NCI-H2227 (cell line): Measurements from ENCODE around the gene NEU4.
"Not testable (repeated sequence)": the region's sequence is repeated elsewhere in the genome, so short reads cannot be mapped to it uniquely, and the experiment has no call there.

Source experiments
- DNase-seq: peaks from one replicate; lab custom pipeline; 2025; ENCODE audit not compliant: unreplicated experiment; lab: John Stamatoyannopoulos, UW

NEU4 gene

DNA sequence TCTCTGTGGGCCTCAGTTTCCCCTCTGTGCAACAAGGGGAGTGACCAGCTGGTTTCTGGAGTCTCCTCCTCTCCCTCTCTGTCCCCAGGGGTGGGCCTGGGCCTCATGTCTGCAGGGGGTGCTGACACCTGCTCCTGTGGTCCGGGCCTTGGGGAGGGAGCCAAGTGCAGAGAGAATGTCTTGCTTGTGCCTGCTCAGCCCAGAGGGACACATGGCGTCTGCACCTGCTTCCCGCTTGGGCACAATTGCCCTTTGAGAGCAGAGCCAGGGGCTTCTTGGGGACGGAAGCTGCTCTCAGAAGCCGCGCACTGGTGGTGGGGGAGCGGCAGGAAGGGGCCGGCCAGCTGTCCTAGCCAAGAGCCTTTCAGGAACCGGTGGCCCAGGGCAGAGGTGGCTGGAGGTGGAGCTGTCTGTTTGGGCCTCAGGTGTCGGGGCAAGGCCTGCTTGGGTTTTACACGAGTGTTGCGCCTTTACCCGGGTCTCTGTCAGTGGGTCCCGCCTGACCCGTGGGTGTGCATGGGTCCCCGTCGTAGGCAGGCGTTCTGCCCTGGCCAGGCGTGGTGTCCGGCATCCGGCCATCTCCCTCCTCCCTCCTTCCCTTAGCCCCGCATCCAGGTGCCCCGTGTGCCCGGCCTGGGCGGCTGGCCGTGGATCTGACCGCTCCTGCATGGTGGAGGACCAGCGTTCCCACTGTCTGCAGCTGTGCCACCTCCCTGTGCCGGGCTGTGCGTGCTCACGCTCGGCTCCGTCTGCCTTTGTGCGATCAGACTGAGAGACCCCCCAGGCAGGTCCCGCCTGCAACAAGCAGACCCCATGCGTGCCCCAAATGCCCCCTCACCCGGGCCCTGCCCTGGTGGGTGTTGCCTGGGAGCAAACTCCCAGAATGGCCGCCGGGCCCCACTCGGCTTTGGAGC is 4.0 kb downstream of the NEU4 start:
- no peak for DNase-seq

DNA sequence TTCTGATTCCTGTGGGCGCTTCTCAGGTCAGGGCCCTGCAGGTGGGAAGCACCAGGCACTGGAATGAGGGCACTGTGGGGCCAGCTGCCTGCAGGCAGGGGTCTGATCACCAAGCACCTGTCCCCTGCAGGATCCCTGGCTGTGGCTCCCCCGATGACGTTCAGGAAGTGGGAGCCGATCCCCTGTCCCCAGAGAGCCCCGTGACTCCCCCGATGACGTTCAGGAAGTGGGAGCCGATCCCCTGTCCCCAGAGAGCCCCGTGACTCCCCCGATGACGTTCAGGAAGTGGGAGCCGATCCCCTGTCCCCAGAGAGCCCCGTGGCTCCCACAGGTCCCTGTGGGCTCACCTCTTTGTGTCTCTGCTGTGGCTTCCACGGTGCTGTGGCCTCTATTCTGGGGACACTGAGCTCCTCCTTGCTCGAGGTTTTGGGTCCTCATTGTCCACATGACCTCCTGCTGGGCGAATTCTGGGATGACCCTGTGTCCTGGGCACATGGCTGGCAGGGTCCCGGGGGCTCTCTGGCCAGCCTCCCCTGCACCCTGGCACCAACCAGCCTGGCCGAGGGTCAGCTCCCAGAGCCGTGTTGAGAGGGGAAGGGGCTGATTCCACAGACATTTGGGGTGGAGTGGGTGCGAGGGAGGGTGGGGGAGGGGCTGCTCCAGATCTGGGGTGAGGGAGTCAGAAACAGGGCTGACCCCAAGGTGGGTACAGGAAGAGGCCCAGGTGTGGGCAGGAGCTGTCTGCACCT is 4.8 kb downstream of the NEU4 start:
- no peak for DNase-seq

DNA sequence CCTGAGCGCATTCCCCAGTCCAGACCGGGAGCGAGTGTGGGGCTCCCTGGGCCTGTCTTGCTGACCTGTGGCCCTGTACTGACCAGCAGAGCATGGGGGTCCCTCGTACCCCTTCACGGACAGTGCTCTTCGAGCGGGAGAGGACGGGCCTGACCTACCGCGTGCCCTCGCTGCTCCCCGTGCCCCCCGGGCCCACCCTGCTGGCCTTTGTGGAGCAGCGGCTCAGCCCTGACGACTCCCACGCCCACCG is 5.3 kb downstream of the NEU4 start:
- no peak for DNase-seq

DNA sequence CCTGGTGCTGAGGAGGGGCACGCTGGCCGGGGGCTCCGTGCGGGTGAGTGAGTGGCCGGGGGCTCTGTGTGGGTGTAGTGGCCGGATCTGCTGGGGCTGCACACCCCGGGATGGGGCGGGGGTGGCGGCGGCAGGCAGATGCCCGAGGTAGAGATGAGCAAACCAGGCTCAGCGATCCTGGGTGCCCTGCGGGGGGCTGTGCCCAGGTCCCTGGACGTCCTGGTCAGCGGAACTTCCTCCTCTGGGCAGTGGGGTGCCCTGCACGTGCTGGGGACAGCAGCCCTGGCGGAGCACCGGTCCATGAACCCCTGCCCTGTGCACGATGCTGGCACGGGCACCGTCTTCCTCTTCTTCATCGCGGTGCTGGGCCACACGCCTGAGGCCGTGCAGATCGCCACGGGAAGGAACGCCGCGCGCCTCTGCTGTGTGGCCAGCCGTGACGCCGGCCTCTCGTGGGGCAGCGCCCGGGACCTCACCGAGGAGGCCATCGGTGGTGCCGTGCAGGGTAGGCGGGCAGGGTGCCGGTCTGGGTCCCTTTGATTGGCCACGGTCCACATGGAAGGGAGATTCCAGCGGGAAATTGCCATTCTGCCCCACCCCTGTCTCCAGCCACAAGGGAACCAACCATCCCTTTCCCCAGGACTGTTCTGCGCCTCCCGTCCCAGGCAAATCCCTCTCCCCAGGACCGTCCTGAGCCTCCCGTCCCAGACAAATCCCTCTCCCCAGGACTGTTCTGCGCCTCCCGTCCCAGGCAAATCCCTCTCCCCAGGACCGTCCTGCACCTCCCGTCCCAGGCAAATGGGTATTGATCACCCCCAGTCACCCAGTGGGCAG is 5.9 kb downstream of the NEU4 start:
- no peak for DNase-seq

DNA sequence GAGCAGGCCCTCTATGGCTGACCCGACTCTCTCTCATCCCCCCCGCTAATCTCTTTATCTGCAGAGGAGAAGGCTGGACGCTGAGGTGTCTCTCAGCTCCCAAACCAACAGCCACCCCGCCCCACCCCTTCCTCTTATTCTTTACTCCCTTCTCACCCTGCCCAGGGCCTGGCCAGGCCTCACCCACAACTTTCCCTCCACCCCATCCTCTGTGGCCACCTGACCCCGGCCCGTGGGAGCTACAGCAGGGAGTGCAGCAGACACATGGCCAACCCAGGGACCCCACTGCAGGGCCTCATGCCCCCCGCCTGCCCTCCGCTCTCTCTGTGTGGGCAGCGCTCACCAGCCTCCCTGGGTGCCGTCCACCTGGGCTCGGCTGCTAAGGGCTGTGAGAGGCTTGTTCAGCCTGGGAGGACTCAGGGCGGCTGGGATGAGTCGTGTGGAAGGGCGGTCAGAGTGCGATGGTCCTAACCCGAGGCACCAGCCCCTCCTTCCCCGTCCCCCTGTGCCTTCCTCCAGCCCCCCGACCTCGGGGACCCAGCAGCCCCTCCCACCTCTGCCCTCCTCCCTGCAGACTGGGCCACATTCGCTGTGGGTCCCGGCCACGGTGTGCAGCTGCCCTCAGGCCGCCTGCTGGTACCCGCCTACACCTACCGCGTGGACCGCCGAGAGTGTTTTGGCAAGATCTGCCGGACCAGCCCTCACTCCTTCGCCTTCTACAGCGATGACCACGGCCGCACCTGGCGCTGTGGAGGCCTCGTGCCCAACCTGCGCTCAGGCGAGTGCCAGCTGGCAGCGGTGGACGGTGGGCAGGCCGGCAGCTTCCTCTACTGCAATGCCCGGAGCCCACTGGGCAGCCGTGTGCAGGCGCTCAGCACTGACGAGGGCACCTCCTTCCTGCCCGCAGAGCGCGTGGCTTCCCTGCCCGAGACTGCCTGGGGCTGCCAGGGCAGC is 6.8 kb downstream of the NEU4 start:
- no peak for DNase-seq

DNA sequence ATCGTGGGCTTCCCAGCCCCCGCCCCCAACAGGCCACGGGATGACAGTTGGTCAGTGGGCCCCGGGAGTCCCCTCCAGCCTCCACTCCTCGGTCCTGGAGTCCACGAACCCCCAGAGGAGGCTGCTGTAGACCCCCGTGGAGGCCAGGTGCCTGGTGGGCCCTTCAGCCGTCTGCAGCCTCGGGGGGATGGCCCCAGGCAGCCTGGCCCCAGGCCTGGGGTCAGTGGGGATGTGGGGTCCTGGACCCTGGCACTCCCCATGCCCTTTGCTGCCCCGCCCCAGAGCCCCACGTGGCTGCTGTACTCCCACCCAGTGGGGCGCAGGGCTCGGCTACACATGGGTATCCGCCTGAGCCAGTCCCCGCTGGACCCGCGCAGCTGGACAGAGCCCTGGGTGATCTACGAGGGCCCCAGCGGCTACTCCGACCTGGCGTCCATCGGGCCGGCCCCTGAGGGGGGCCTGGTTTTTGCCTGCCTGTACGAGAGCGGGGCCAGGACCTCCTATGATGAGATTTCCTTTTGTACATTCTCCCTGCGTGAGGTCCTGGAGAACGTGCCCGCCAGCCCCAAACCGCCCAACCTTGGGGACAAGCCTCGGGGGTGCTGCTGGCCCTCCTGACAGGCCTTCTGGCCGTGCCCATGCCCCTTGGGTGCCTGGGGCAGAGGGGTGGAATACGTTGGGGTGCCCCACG is 7.6 kb downstream of the NEU4 start:
- DNase-seq, result no peak

DNA sequence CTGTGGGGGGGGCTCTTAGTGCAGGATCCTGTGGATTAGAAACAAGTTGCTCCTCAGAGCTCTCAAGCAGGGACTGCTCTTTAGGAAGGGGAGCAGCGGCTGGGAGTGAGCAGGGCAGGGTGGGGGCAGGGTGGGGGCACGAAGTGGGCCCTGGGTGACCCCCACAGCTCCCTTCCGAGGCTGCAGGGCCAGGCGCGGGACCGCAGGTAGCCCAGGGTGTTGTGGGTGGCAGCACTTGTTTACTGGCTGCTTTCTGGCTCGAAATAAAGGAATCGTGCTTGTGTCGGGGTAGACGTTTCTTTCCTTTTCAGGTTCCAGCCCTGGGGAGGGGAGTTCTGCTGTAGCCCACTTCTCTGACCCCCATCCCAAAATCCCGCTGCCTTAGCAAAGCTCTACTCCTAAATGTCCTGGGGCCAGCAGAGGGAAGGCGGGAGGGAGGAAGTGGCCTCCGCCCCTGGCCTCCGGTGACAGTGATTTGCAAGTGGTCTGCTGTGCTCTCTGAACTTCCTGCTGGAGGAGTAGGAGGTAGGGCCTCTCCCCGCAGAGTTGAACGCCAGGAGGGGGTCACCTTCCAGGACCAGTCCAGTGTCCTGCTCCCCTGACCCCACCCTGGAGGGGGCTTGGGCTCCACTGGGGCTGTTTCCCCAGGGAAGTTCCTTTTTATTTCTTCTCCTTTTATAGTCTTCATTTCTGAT is 8.3 kb downstream of the NEU4 start:
- DNase-seq, result no peak

DNA sequence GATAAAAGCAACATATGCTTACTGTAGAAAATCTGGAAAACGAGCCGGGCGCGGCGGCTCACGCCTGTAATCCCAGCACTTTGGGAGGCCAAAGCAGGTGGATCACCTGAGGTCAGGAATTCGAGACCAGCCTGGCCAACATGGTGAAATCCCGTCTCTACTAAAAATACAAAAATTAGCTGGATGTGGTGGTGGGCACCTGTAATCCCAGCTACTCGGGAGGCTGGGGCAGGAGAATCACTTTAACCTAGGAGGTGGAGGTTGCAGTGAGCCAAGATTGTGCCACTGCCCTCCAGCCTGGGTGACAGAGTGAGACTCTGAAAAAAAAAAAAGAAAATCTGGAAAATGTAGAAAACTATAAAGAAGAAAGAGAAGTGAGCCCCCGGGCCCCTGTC is 8.8 kb downstream of the NEU4 start:
- DNase-seq, result not testable (repeated sequence)

DNA sequence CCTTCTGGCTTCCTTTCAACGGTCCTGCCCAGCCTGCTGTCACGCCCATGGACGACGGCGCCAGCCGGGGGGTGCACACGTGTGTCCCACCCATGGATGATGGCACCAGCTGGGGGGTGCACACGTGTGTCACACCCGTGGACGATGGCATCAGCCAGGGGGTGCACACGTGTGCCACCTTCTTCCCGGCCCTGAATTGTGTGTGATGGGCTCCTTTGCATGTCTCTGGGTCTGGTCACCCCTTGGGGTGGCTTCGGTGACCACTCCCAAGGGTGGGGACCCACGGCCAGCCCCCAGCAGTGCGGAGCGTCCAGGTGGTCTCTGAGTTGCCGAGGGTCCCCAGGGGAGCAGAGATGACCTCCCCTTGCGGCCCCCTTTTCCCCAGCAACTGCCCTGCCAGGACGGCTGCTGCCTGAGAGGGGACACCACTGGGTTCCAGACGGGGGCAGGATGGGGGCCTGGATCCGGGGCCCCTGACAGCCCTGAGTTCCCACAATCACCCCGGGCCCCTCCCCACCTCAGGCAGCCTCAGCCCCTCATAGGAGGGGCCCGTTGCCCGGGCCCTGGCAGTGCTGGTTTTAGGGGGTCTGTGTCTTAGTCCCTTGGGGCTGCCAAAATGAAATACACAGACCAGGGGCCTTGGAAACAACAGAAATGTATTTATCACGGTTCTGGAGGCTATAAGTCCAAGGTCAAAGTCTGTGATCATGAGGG is 9.4 kb downstream of the NEU4 start:
- no peak for DNase-seq

DNA sequence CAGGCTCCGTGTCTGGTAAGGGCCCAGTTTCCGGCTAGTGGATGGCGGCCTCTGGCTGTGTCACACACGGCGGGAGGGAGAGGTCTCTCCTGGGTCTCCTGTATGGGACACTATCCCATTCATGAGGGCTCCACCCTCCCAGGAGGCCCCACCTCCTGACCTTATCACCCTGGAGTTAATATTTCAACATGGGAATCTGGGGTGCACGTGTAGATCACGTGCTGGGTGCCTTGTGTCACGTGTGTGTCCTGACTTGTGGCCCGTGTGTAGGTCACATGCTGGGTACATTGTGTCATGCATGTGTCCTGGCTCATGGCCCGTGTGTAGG is 9.9 kb downstream of the NEU4 start:
- no peak for DNase-seq

DNA sequence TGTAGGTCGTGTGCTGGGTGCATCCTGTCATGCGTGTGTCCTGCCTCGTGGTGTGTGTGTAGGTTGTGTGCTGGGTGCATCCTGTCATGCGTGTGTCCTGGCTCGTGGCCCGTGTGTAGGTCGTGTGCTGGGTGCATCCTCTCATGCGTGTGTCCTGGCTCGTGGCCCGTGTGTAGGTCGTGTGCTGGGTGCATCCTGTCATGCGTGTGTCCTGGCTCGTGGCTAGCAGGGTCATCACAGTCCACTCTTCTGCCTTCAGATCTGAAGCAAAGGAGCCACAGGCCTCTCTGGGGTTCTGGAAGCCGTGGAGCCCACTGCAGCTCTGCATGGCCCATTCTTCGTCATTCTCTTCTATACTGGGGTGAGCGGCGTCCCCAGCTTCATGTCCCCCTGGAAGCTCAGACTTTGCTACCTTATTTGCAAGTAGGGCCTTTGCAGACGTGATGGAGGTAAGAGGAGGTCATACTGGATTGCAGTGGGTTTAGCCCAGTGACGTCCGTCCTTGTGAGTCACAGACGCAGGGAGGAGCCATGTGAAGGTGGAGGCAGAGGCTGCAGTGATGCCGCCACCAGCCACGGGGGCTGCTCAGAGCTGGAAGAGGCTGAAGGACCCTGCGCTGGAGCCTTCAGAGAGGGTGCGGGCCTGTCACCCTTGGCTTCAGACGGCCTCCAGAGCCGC is 11.1 kb downstream of the NEU4 start:
- not testable (repeated sequence) for DNase-seq

DNA sequence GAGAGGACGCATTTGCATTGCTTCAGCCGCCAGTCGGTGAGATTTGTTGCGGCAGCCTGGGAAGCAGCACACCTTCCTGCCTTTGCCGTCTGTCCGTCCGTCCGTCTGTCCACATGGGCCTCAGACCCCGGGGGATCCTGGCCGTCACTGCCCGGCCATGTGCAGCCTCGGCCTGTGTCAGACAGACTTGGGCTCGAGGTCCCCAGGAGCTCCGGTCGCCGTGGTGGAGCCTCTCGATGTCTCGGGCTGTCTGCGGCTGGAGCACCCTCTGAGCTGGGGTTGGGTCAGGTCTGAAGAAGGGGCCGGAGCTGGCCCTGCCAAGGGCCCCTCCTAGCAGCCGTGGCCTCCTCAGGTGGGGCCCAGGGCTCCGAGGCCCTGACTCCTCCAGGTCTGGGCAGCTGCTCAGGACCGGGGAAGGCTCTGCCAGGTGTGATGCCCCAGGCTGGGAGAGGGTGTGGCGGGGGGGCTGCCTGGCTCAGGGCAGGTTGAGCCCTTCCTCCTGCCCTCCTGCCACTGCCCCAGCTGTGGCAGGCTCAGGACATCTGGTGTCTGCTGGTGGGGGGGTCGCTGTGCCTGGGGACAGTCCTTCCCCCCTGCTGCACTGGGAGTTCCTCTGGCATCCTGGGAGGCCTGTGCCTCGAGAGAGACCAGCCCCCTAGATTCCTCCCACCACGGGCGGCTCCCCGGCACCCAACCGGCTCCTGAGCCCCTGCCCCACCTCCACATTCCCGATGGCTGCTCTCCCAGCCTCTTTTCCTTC is 11.8 kb downstream of the NEU4 start:
- DNase-seq, result no peak

DNA sequence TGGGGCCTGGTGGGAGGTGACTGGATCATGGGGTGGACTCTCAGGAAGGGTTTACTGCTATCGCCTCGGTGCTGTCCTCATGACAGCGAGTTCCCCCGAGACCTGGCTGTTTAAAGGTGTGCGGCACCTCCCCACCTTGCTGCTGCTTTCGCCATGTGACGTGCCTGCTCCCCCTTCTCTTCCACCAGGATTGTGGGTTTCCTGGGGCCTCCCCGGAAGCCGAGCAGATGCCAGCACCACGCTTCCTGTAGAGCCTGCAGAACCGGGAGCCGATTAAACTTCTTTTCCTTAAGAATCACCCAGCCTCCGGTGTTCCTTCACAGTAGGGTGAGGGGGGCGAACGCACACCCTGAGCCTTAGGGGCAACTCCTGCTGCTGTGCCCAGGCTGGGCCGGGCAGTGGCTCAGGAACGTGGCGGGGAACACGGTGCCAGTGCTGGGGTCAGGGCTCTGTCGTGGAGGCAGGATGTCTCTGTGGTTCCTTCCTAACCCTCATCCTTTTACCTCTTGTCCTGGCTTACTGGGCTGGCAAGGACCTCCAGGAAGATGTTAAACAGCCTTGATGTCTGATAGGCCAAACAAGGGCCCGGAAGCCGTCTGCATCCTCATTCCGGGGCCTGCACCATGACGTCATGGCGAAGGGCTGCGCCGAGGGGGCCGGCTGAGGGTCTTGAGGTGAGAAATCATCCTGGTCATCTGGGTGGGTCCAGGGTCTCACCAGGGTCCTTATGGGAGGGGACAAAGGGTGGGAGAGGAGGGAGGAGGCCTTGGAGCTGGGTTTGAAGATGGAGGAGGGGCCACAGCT is 12.7 kb downstream of the NEU4 start:
- DNase-seq, result no peak

DNA sequence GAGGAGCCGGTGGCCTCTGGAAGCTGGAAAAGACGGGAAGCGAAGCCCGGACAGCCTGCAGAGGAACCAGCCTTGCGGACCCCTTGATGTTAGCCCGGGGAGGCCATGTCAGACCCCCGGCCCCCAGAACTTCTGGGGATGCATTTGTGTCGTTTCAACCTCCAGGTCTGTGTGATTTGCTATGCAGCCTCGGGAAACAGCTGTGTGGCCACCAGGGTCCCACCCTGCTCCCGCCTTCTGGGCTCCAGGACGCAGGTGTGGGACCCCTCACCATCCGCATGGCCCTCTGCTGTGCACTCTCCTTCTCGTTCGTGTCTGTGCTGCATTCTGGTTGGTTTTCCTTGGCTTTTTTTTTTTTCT is 13.3 kb downstream of the NEU4 start:
- no peak for DNase-seq

DNA sequence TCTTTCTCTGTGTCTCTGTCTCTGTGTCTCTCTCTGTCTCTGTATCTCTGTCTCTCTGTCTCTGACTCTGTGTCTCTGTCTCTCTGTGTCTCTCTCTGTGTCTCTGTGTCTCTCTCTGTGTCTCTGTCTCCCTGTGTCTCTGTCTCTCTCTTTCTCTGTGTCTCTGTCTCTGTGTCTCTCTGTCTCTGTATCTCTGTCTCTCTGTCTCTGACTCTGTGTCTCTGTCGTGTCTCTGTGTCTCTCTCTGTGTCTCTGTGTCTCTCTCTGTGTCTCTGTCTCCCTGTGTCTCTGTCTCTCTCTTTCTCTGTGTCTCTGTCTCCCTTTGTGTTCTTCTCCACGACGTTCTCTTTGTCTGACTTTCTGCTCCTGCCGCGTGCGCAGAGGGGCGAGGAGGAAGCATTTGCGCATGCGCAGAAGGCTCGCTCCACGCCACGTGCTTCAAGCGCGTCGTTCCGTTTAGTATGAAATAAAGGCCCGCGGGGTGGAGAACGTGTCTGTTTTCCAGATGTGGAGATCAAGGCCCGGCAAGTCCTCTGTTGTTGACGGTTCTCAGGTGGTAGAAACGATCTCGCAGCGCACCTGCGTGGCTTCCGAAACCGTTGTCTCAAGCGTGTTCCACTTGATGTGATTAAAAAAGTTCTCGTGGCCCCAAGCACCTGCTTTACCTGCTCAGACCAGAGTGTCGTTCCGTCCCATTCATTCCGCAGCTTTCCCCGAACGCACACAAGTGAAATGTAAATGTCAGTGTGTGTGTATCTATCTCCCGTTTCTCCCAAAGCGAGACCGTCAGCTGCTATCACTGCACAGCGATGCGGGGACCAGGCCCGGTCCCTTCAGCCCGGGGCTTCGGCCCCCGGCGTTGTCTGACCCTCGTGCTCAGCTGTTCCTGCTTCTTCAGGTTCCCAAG is 14.8 kb downstream of the NEU4 start:
- DNase-seq, result not testable (repeated sequence)

DNA sequence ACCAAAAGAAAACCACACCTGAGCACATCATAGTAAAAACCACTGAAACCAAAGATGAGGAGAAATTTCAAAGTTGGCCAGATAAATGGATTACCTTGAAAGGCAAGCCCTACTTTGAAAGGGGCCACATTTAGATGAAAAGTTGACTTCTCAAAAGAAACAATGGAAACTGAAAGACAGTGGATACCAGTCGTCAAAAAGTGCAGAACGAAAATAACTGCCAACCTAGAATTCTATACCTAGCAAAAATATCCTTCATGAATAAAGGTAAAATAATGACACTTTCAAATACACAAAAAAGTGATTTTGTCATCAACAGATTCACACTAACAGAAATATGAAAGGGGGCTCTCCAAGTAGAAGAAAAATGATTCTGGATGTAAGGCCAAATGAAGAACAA is 18.4 kb downstream of the NEU4 start:
- DNase-seq, result no peak
